SK-N-SH treated with all-trans-retinoic acid at 6 μM for 48 hours (cell line): ENCODE data around the gene SARS2.

Source experiments
- ATAC-seq: fragments of 200-7000 bp; cut with Tn5 transposase; 3 replicates; pipeline ENCODE4 v1.9.1; 2020; ENCODE audit warnings: mild to moderate bottlenecking, moderate library complexity
- ARNTL ChIP-seq: fragments of 450-650 bp; formaldehyde crosslinking; IDR thresholded peaks from 2 replicates; pipeline ENCODE4 v1.5.0; 2020; ENCODE audit warnings: low read depth, mild to moderate bottlenecking, moderate library complexity, borderline replicate concordance
- BACH2 ChIP-seq: fragments of 250-450 bp; sonication (Bioruptor Pico); IDR thresholded peaks from 2 replicates; pipeline ENCODE4 v1.9.0; 2021; ENCODE audit warnings: mild to moderate bottlenecking, borderline replicate concordance
- CREB5 ChIP-seq: fragments of 250-450 bp; sonication (Bioruptor Pico); IDR thresholded peaks from 2 replicates; pipeline ENCODE4 v1.5.1; 2020; ENCODE audit warnings: low read depth, mild to moderate bottlenecking, moderate library complexity
- CSRNP3 ChIP-seq: fragments of 250-450 bp; sonication (Bioruptor Pico); IDR thresholded peaks from 2 replicates; pipeline ENCODE4 v1.5.1; 2021; ENCODE audit warnings: mild to moderate bottlenecking, moderate library complexity
- ESRRG ChIP-seq: fragments of 250-450 bp; sonication (Bioruptor Pico); IDR thresholded peaks from 2 replicates; pipeline ENCODE4 v1.6.1; 2021; ENCODE audit warnings: mild to moderate bottlenecking
- GLIS3 ChIP-seq: fragments of 250-450 bp; sonication (Bioruptor Pico); IDR thresholded peaks from 2 replicates; pipeline ENCODE4 v1.5.0; 2020; ENCODE audit warnings: mild to moderate bottlenecking, moderate library complexity
- ISL1 ChIP-seq: fragments of 250-450 bp; sonication (Bioruptor Pico); IDR thresholded peaks from 2 replicates; pipeline ENCODE4 v2.1.2; 2022; ENCODE audit warnings: mild to moderate bottlenecking, moderate library complexity
- OSR1 ChIP-seq: fragments of 250-450 bp; sonication (Bioruptor Pico); IDR thresholded peaks from 2 replicates; pipeline ENCODE4 v1.8.0; 2022; ENCODE audit warnings: moderate library complexity, mild to moderate bottlenecking, inconsistent platforms
- POU6F1 ChIP-seq: fragments of 250-450 bp; sonication (Bioruptor Pico); IDR thresholded peaks from 2 replicates; pipeline ENCODE4 v1.8.0; 2021; ENCODE audit warnings: low read depth, mild to moderate bottlenecking, moderate library complexity, borderline replicate concordance
- PPARA ChIP-seq: fragments of 250-450 bp; sonication (Bioruptor Pico); IDR thresholded peaks from 2 replicates; pipeline ENCODE4 v1.5.0; 2020; ENCODE audit warnings: mild to moderate bottlenecking, borderline replicate concordance
- RARB ChIP-seq: fragments of 250-450 bp; sonication (Bioruptor Pico); IDR thresholded peaks from 2 replicates; pipeline ENCODE4 v1.8.0; 2021; ENCODE audit warnings: mild to moderate bottlenecking, moderate library complexity
- SNAI2 ChIP-seq: fragments of 250-450 bp; sonication (Bioruptor Pico); IDR thresholded peaks from 2 replicates; pipeline ENCODE4 v1.5.0; 2020; ENCODE audit warnings: mild to moderate bottlenecking, moderate library complexity
- TCF4 ChIP-seq: fragments of 250-450 bp; sonication (Bioruptor Pico); IDR thresholded peaks from 2 replicates; pipeline ENCODE4 v1.8.0; 2021; ENCODE audit warnings: mild to moderate bottlenecking, moderate library complexity, borderline replicate concordance
- TOX ChIP-seq: fragments of 250-450 bp; sonication (Bioruptor Pico); IDR thresholded peaks from 2 replicates; pipeline ENCODE4 v1.8.0; 2021; ENCODE audit warnings: mild to moderate bottlenecking, moderate library complexity, borderline replicate concordance
- TSHZ2 ChIP-seq: fragments of 250-450 bp; sonication (Bioruptor Pico); IDR thresholded peaks from 2 replicates; pipeline ENCODE4 v1.5.0; 2020; ENCODE audit warnings: mild to moderate bottlenecking, moderate library complexity
- ZC3H10 ChIP-seq: fragments of 250-450 bp; sonication (Bioruptor Pico); IDR thresholded peaks from 2 replicates; pipeline ENCODE4 v1.5.1; 2021; ENCODE audit warnings: mild to moderate bottlenecking, moderate library complexity
- ZFP3 ChIP-seq: fragments of 250-450 bp; sonication (Bioruptor Pico); IDR thresholded peaks from 2 replicates; pipeline ENCODE4 v1.5.0; 2020; ENCODE audit warnings: mild to moderate bottlenecking, moderate library complexity
- ZFP30 ChIP-seq: fragments of 450-650 bp; formaldehyde crosslinking; IDR thresholded peaks from 2 replicates; pipeline ENCODE4 v1.5.0; 2022; ENCODE audit warnings: mild to moderate bottlenecking, moderate library complexity
- ZNF70 ChIP-seq: fragments of 450-650 bp; formaldehyde crosslinking; IDR thresholded peaks from 2 replicates; pipeline ENCODE4 v1.5.0; 2020; ENCODE audit warnings: mild to moderate bottlenecking, moderate library complexity
- ZNF8 ChIP-seq: fragments of 450-650 bp; formaldehyde crosslinking; IDR thresholded peaks from 2 replicates; pipeline ENCODE4 v1.5.0; 2020; ENCODE audit warnings: mild to moderate bottlenecking, moderate library complexity
- TF ChIP-seq, protein P1 (sequence below): fragments of 250-450 bp; sonication (Bioruptor Pico); IDR thresholded peaks from 2 replicates; pipeline ENCODE4 v1.8.0; 2020; ENCODE audit warnings: mild to moderate bottlenecking, moderate library complexity, borderline replicate concordance

SARS2 gene

GRCh38 chr19:38919837-38920601 is 10.5 kb downstream of the SARS2 start:
- ATAC-seq: no peak
- TF ChIP-seq TCF4 (no peak), ZNF70 (CRISPR knock-in tag) (no peak), ZFP3 (no peak), CSRNP3 (no peak), SNAI2 (CRISPR knock-in tag) (no peak), ISL1 (no peak), GLIS3 (CRISPR knock-in tag) (no peak), OSR1 (CRISPR knock-in tag) (no peak)

DNA sequence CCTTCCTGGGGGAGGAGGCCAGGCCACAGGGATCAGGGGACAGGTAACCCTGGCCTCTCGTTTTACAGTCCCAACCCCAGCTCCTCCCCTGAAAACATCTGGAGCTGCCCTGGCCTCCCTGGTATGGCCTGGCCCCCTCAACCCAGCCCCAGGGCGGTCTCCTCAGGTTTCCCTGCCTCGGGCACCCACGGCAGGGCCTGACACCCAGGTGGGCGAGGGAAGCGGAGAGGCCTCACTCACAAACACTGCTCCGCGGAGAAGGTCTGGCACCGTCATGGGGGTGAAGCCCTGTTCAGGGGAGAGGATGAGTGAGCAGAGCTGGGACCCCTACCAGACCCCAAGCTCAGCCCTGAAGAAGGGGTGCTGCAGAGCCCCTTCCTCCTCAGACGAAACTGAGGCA is 12.0 kb downstream of the SARS2 start:
- ATAC-seq: no peak
- TF ChIP-seq ZFP30 (CRISPR knock-in tag) (no peak), CREB5 (no peak), TOX (CRISPR knock-in tag) (no peak), ZFP3 (no peak)

GRCh38 chr19:38917921-38918491 is 12.6 kb downstream of the SARS2 start:
- TF ChIP-seq ZNF8 (CRISPR knock-in tag) (no peak), PPARA (no peak), SNAI2 (CRISPR knock-in tag) (no peak), POU6F1 (CRISPR knock-in tag) (no peak), ISL1 (no peak), RARB (no peak), ESRRG (CRISPR knock-in tag) (no peak), ZC3H10 (CRISPR knock-in tag) (no peak), ARNTL (CRISPR knock-in tag) (no peak), OSR1 (CRISPR knock-in tag) (no peak), TSHZ2 (CRISPR knock-in tag) (no peak), ZFP3 (no peak)
- TF ChIP-seq, protein P1, sequence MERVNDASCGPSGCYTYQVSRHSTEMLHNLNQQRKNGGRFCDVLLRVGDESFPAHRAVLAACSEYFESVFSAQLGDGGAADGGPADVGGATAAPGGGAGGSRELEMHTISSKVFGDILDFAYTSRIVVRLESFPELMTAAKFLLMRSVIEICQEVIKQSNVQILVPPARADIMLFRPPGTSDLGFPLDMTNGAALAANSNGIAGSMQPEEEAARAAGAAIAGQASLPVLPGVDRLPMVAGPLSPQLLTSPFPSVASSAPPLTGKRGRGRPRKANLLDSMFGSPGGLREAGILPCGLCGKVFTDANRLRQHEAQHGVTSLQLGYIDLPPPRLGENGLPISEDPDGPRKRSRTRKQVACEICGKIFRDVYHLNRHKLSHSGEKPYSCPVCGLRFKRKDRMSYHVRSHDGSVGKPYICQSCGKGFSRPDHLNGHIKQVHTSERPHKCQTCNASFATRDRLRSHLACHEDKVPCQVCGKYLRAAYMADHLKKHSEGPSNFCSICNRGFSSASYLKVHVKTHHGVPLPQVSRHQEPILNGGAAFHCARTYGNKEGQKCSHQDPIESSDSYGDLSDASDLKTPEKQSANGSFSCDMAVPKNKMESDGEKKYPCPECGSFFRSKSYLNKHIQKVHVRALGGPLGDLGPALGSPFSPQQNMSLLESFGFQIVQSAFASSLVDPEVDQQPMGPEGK (CRISPR knock-in tag): no peak
- ATAC-seq: peak; percentile 64

DNA sequence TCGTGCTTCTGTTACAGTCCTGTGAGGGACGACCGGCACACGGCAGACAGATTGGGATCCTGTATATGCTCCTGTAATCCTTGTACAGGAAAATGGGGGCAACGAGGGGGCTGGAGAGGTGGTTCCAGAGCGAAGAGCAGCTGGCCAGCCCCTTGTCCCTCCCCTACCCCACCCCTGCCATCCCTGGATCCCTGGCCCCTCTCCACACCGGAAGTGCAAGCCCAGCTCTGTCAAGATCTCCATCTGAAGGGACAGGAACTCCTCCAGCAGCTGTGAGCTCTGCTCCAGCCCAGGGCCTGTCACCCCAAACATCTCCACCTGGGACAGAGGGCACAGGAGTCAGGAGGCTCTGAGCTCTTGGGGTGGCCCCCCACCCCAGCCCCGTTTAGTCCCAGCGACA is 13.0 kb downstream of the SARS2 start:
- ATAC-seq: no peak; the same call in 2 of the 3 replicates
- TF ChIP-seq BACH2 (CRISPR knock-in tag): no peak
- no peak for TF ChIP-seq ZFP3
- TF ChIP-seq GLIS3 (CRISPR knock-in tag): no peak
- TF ChIP-seq CREB5: no peak
